OCI-LY7 (cell line): ENCODE data around the gene CAMK1G. TPM values are rescaled to one million over a fixed set of nuclear protein-coding genes. Genes with fewer than 3 reads are reported as not detected.

Experiments
- BruUV-seq: library from RNA; stranded (reverse); fragments of 400-500 nt; replicated peaks from 2 replicates; lab custom pipeline; 2021; lab: Mats Ljungman, UMichigan
- CTCF ChIA-PET: fragments of 300-600 bp; sonication (Branson Sonifier 250); formaldehyde crosslinking; loops from one replicate; lab custom pipeline; 2022; ENCODE audit warnings: antibody characterized with exemption; ENCODE audit not compliant: unreplicated experiment; lab: Charles Lee
- POLR2A ChIA-PET: fragments of 300-600 bp; sonication (Branson Sonifier 250); formaldehyde crosslinking; loops from one replicate; lab custom pipeline; 2022; ENCODE audit warnings: antibody characterized with exemption; lab: Charles Lee
- DNase-seq: peaks from one replicate; pipeline ENCODE4 v3.0.0-alpha.2; 2015; ENCODE audit warnings: low spot score
- H2AFZ ChIP-seq: fragments of 200-600 bp; sonication (generic), shearing (Covaris generic); 2 replicates; pipeline ENCODE4 v1.6.1; 2014; ENCODE audit warnings: mild to moderate bottlenecking, antibody characterized with exemption, low read length, moderate library complexity
- H3K27ac ChIP-seq: fragments of 200-600 bp; sonication (generic); 2 replicates; pipeline ENCODE4 v1.5.1; 2014; ENCODE audit warnings: mixed run types, low read depth, mild to moderate bottlenecking, moderate library complexity, low read length, inconsistent platforms; ENCODE audit not compliant: poor library complexity, severe bottlenecking
- H3K36me3 ChIP-seq: fragments of 200-600 bp; sonication (generic); 2 replicates; pipeline ENCODE4 v1.6.1; 2014; ENCODE audit warnings: mild to moderate bottlenecking, antibody characterized with exemption, low read length, moderate library complexity, mixed read lengths; ENCODE audit not compliant: insufficient read depth
- H3K4me1 ChIP-seq: fragments of 200-600 bp; sonication (generic); 2 replicates; pipeline ENCODE4 v1.5.1; 2014; ENCODE audit warnings: mild to moderate bottlenecking, low read length; ENCODE audit not compliant: insufficient read depth, poor library complexity, severe bottlenecking
- H3K4me2 ChIP-seq: fragments of 200-600 bp; sonication (generic); 2 replicates; pipeline ENCODE4 v1.6.1; 2014; ENCODE audit warnings: mild to moderate bottlenecking, low read length
- H3K4me3 ChIP-seq: fragments of 200-600 bp; sonication (generic); 2 replicates; pipeline ENCODE4 v1.5.1; 2014; ENCODE audit warnings: mild to moderate bottlenecking, low read depth, low read length; ENCODE audit not compliant: poor library complexity, severe bottlenecking
- H3K79me2 ChIP-seq: fragments of 200-600 bp; sonication (generic); 2 replicates; pipeline ENCODE4 v1.6.1; 2016; ENCODE audit warnings: low read depth, mild to moderate bottlenecking, low read length, moderate library complexity, mixed read lengths; ENCODE audit not compliant: insufficient read depth
- H3K9me2 ChIP-seq: fragments of 200-600 bp; sonication (generic); 2 replicates; pipeline ENCODE4 v1.6.1; 2016; ENCODE audit warnings: mild to moderate bottlenecking, low read length, mixed read lengths; ENCODE audit not compliant: insufficient read depth
- H3K9me3 ChIP-seq: fragments of 200-600 bp; sonication (generic); 2 replicates; pipeline ENCODE4 v1.6.1; 2014; ENCODE audit warnings: mild to moderate bottlenecking, mixed run types, low read length, mixed read lengths
- H4K20me1 ChIP-seq: fragments of 200-600 bp; sonication (generic); 2 replicates; pipeline ENCODE4 v1.6.1; 2014; ENCODE audit warnings: mild to moderate bottlenecking, antibody characterized with exemption, low read length, moderate library complexity, mixed read lengths; ENCODE audit not compliant: insufficient read depth
- EZH2phosphoT487 ChIP-seq: fragments of 200-600 bp; sonication (generic); IDR thresholded peaks from 2 replicates; pipeline ENCODE4 v1.6.1; 2018; ENCODE audit warnings: low read depth, borderline replicate concordance, mild to moderate bottlenecking, mixed run types, antibody characterized with exemption, low read length, moderate library complexity, mixed read lengths
- intact Hi-C: fragments of 100-400 bp; cut with micrococcal nuclease; formaldehyde crosslinking; loops from one replicate; pipeline ENCODE4 v1.10.0; 2022; ENCODE audit not compliant: unreplicated experiment
- total RNA-seq, 2 experiments: library from RNA; depleted of rRNA in 1 of 2; stranded (reverse); fragments of >200 nt in 1 of 2; shearing (Covaris generic) in 1 of 2; gene quantifications; 2 replicates each; pipeline ENCODE4 v1.2.3, GENCODE V29; 2014 to 2022
- TF ChIP-seq, protein P1 (sequence below): fragments of 200-600 bp; sonication (generic); conservative IDR thresholded peaks from 2 replicates; pipeline ENCODE4 v1.5.1; 2014; ENCODE audit warnings: mild to moderate bottlenecking, antibody characterized with exemption, low read length, moderate library complexity, mixed read lengths

Gene CAMK1G
- total RNA-seq, 2 experiments from 2014 or later, result not detected

DNA sequence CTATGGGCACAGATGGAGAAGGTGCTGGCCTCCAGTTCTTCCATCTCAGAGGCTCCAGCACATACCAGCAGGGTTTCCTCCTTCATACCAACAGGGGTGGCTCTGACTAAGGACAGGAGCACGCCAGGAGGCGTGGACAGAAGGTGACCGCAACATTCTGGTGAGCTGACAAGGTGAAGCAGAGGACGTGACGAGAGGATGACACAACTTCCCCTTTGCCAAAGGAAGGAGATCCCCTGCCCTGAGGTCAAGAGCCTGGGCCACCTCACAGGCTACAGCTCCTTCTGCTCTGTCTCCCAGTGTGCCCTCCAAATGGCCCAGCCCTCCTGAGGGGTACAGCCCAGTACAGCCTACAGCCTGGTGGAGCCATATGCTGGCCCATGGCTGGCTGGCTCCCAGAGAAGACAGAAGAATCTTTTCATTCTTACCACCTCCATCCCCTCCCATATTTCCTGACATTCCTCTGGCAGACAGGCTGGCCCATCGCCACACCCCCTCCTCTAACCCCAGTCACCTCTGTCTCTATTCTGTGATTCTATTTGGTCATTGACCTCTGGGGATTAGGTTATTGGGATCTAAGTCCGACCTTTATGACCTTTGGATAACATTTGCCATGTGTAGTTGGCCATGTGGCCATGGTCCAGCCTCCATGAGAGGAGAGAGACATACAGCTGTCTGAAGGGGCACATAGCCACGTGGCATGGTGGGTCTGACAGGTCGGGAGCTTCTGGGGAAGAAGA is 73.8 kb downstream of the CAMK1G start:
- intact Hi-C loops, result no loop called here
- no TSS peak for BruUV-seq
- Histone ChIP-seq H3K4me1 (no peaks in the 10 kb centered on the region), H4K20me1 (no peaks in the 10 kb centered on the region), H2AFZ (no peak overlapping the region), H3K27ac (no peak overlapping the region), H3K4me3 (no peak overlapping the region), H3K9me3 (no peaks in the 10 kb centered on the region), H3K9me2 (no peaks in the 10 kb centered on the region), H3K36me3 (no peaks in the 10 kb centered on the region), H3K79me2 (no peaks in the 10 kb centered on the region), H3K4me2 (no peak overlapping the region)
- TF ChIP-seq EZH2phosphoT487, result no peak
- TF ChIP-seq, protein P1, sequence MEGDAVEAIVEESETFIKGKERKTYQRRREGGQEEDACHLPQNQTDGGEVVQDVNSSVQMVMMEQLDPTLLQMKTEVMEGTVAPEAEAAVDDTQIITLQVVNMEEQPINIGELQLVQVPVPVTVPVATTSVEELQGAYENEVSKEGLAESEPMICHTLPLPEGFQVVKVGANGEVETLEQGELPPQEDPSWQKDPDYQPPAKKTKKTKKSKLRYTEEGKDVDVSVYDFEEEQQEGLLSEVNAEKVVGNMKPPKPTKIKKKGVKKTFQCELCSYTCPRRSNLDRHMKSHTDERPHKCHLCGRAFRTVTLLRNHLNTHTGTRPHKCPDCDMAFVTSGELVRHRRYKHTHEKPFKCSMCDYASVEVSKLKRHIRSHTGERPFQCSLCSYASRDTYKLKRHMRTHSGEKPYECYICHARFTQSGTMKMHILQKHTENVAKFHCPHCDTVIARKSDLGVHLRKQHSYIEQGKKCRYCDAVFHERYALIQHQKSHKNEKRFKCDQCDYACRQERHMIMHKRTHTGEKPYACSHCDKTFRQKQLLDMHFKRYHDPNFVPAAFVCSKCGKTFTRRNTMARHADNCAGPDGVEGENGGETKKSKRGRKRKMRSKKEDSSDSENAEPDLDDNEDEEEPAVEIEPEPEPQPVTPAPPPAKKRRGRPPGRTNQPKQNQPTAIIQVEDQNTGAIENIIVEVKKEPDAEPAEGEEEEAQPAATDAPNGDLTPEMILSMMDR, result no peak
- no peak for DNase-seq
- ChIA-PET POLR2A (no interaction called here), CTCF (no interaction called here)

DNA sequence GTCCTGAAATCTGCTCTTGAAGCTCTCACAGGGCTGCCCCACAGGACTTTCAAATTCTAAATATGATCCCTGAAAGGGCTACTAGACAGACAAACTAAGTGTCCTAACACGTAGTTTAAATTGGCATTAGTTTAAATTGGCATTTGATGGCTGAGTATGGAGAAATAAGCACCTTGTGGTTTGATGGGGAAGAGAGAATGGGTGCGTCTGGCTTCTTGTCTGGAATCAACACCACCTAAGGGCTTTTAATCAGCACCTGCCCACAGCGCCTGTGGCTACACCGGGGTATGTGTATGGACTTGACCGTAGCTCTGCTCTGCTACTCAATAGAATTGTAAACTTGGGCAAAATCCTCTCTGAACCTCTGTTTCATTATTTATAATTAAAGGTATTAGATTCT is 74.4 kb downstream of the CAMK1G start:
- H3K9me2 ChIP-seq, result no peaks in the 10 kb centered on the region

DNA sequence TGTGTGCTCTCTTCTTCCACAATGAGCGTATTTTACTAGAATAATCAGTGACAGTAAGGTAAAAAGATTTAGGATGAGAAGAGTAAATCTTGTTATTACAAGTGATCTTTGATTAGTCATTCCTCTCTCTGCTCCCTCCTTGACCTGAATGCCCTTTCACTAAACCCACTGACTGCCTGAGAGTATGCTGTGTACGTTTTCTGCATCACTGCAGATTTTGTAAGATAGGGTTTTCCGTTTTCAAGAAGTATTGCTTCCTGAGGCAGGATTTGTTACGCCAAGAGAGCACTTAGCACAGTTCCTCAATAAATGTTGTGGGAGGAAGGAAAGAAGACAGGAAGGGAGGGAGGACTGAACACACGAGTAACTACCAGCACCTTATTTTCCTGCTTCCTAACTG is 76.4 kb downstream of the CAMK1G start:
- no peaks in the 10 kb centered on the region for H3K79me2 ChIP-seq
- TF ChIP-seq EZH2phosphoT487, result no peak
- TF ChIP-seq, protein P1, result no peak
- H3K36me3 ChIP-seq, result no peaks in the 10 kb centered on the region
- CTCF ChIA-PET, result no interaction called here
- no peaks in the 10 kb centered on the region for H3K9me2 ChIP-seq
- no peak overlapping the region for H3K27ac ChIP-seq
- intact Hi-C loops, result no loop called here
- no peaks in the 10 kb centered on the region for H3K9me3 ChIP-seq
- no peaks in the 10 kb centered on the region for H3K4me1 ChIP-seq
- no peak overlapping the region for H3K4me3 ChIP-seq
- H3K4me2 ChIP-seq, result no peak overlapping the region
- DNase-seq, result no peak
- no peaks in the 10 kb centered on the region for H4K20me1 ChIP-seq
- POLR2A ChIA-PET, result no interaction called here
- no peak overlapping the region for H2AFZ ChIP-seq
- no TSS peak for BruUV-seq

More for the DNA sequence above, 74.4 kb downstream of the CAMK1G start:
- no peaks in the 10 kb centered on the region for H4K20me1 ChIP-seq
- POLR2A ChIA-PET, result no interaction called here
- H3K9me3 ChIP-seq, result no peaks in the 10 kb centered on the region
- no peak overlapping the region for H2AFZ ChIP-seq
- H3K79me2 ChIP-seq, result no peaks in the 10 kb centered on the region
- no TSS peak for BruUV-seq
- H3K4me1 ChIP-seq, result no peaks in the 10 kb centered on the region
- intact Hi-C loops, result no loop called here
- DNase-seq, result no peak
- no peaks in the 10 kb centered on the region for H3K36me3 ChIP-seq
- H3K4me2 ChIP-seq, result no peak overlapping the region
- H3K4me3 ChIP-seq, result no peak overlapping the region
- CTCF ChIA-PET, result no interaction called here
- H3K27ac ChIP-seq, result no peak overlapping the region
- TF ChIP-seq EZH2phosphoT487, result no peak
- TF ChIP-seq, protein P1, result no peak
